ENCODE measurements around the gene TRIM33.

TRIM33 gene

DNA sequence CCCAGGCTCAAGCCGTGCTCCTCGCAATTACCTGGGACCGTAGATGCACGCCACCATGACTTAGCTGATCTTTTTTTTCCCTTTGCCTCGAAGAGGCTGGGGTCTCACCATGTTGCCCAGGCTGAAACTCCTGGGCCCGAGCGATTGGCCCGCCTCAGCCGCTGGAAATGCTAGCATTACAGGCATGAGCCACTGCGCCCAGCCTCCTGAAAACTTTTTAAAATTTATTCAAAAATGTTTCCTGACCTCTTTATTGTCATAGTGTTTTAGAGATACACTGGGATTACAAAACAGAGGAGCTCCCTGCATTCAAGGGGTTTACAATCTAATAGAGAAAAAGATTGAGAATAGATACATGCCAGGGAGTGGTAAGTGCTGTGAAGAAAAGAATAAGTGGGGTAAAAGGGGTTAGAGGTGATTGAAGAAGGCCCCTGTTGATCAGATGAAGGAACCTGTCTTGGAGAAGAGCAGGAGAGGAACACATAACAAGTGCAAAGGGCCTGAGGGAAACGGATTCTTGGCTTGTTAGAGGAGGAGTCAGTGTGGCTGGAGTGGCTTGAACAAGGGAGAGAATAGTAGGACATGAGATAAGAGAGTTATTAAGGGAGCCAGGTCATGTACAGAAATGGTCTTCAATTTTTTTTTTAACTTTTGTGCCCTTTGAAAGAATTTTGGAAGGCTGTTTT lies 1.7 kb upstream of the TRIM33 start:
- no peak overlapping the region for H3K4me3 ChIP-seq (ENCODE audit: low read length)
- no CpG with 5 or more reads among the region's 11 CpGs for WGBS (ENCODE audit: insufficient coverage, insufficient read length)
- H3K4me1 ChIP-seq (ENCODE audit: control insufficient read depth, insufficient read depth, low read length) = no peaks in the 10 kb centered on the region

DNA sequence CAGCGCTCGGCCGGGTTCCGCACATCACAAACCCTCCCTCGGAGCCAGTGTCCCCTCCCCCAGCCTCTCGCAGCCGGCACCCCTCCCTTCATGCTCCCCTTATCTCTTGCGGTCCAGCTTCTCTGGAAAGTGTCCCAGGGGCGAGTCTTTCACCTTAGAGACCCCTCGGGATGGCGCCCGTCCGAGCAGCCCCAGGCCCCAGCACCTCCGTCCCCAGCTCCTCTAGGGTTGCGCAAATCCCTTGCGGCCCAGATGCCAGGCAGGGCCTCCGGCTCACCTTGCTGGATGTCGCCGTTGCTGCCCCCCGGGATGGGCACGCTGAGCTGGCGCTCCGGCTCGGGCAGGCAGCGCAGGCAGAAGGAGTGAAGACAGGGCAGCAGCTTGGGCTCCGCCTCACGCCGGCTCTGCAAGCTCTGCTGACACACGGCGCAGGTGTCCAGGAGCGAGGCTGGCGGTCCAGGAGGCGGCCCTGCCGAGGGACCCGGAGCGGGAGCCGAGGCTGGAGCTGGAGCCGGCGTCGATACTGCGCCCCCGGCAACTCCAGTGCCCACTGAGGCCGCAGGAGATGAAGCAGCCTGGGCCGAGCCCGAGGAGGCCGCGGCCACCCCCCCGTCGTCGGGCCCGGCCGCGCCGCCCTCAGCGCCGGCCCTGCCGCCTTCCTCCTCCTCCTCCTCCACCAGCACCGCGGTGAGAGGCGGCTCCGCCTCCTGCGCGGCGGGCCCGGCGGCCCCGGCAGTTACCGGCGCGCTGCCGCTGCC lies 550 bp downstream of the TRIM33 start:
- Histone ChIP-seq H3K4me1 (ENCODE audit: control insufficient read depth, insufficient read depth, low read length) (no peaks in the 10 kb centered on the region; the same call in 1 of the 2 replicates), H3K9me3 (ENCODE audit: control insufficient read depth, insufficient read depth, low read length) (no peaks in the 10 kb centered on the region), H3K4me3 (ENCODE audit: low read length) (peak overlapping the region; percentile 90), H3K36me3 (ENCODE audit: control insufficient read depth, insufficient read depth, low read length) (no peaks in the 10 kb centered on the region), H3K27me3 (ENCODE audit: control insufficient read depth, insufficient read depth, low read length) (no peaks in the 10 kb centered on the region), H3K27ac (ENCODE audit: low read length) (no peak overlapping the region)
- no CpG with 5 or more reads among the region's 71 CpGs for WGBS (ENCODE audit: insufficient coverage, insufficient read length)
- DNase-seq (ENCODE audit: low read depth, low spot score) = no peak

More for the DNA sequence above, 1.7 kb upstream of the TRIM33 start:
- Histone ChIP-seq H3K27ac (ENCODE audit: low read length) (no peak overlapping the region), H3K36me3 (ENCODE audit: control insufficient read depth, insufficient read depth, low read length) (no peaks in the 10 kb centered on the region), H3K9me3 (ENCODE audit: control insufficient read depth, insufficient read depth, low read length) (no peaks in the 10 kb centered on the region), H3K27me3 (ENCODE audit: control insufficient read depth, insufficient read depth, low read length) (no peaks in the 10 kb centered on the region)
- no peak for DNase-seq (ENCODE audit: low read depth, low spot score)

- no peak for DNase-seq (ENCODE audit: low read depth, low spot score)
- no peaks in the 10 kb centered on the region for H3K27me3 ChIP-seq (ENCODE audit: control insufficient read depth, insufficient read depth, low read length)
- no peaks in the 10 kb centered on the region; the same call in 1 of the 2 replicates for H3K4me1 ChIP-seq (ENCODE audit: control insufficient read depth, insufficient read depth, low read length)
- H3K4me3 ChIP-seq (ENCODE audit: low read length) = peak overlapping the region; percentile 90; the same call in 1 of the 2 replicates
- WGBS (ENCODE audit: insufficient coverage, insufficient read length) = no CpG with 5 or more reads among the region's 9 CpGs
- H3K36me3 ChIP-seq (ENCODE audit: control insufficient read depth, insufficient read depth, low read length) = no peaks in the 10 kb centered on the region
- H3K27ac ChIP-seq (ENCODE audit: low read length) = no peak overlapping the region
- H3K9me3 ChIP-seq (ENCODE audit: control insufficient read depth, insufficient read depth, low read length) = no peaks in the 10 kb centered on the region
Measured at GRCh38 chr1:114509596-114510273, 1.3 kb downstream of the TRIM33 start.

DNA sequence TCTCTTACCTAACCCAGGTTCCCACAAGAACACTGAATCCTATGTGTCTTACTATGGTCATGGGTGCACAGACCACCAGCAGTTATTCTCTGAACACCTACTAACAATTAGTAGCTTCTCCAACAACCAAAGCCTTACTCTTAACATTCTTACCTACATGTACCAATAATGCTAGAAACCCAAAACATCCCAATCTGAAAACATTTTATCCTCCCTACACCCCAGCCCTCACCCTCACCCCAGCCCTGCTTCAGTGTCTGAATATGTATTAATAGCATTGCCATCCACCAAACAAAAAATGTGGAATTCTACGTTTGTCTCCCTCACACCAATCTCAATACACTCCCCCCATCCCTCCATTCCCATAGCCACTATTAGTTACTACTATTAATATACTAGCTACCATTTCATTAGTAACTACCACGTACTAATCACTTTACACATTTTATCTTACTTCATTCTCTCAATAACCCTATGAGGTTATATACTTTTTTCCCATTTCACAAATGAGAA lies 2.6 kb downstream of the TRIM33 start:
- Histone ChIP-seq H3K27me3 (ENCODE audit: control insufficient read depth, insufficient read depth, low read length) (no peaks in the 10 kb centered on the region), H3K9me3 (ENCODE audit: control insufficient read depth, insufficient read depth, low read length) (no peaks in the 10 kb centered on the region), H3K4me3 (ENCODE audit: low read length) (no peak overlapping the region), H3K4me1 (ENCODE audit: control insufficient read depth, insufficient read depth, low read length) (no peaks in the 10 kb centered on the region; the same call in 1 of the 2 replicates), H3K27ac (ENCODE audit: low read length) (no peak overlapping the region), H3K36me3 (ENCODE audit: control insufficient read depth, insufficient read depth, low read length) (no peaks in the 10 kb centered on the region)
- whole genome bisulfite sequencing (ENCODE audit: insufficient coverage, insufficient read length) = 100% methylated on average over 2 of the region's 2 CpGs
- DNase-seq (ENCODE audit: low read depth, low spot score) = no peak

GRCh38 chr1:114507513-114507912 lies 3.5 kb downstream of the TRIM33 start:
- Histone ChIP-seq H3K4me3 (ENCODE audit: low read length) (no peak overlapping the region), H3K27me3 (ENCODE audit: control insufficient read depth, insufficient read depth, low read length) (no peaks in the 10 kb centered on the region), H3K36me3 (ENCODE audit: control insufficient read depth, insufficient read depth, low read length) (no peaks in the 10 kb centered on the region), H3K4me1 (ENCODE audit: control insufficient read depth, insufficient read depth, low read length) (no peaks in the 10 kb centered on the region; the same call in 1 of the 2 replicates), H3K27ac (ENCODE audit: low read length) (no peak overlapping the region), H3K9me3 (ENCODE audit: control insufficient read depth, insufficient read depth, low read length) (no peaks in the 10 kb centered on the region)
- DNase-seq (ENCODE audit: low read depth, low spot score) = no peak
- WGBS (ENCODE audit: insufficient coverage, insufficient read length) = no CpG with 5 or more reads among the region's 3 CpGs

GRCh38 chr1:114505148-114505561 lies 5.8 kb downstream of the TRIM33 start:
- H3K36me3 ChIP-seq (ENCODE audit: control insufficient read depth, insufficient read depth, low read length) = no peaks in the 10 kb centered on the region
- no CpG with 5 or more reads among the region's 2 CpGs for WGBS (ENCODE audit: insufficient coverage, insufficient read length)
- no peaks in the 10 kb centered on the region for H3K9me3 ChIP-seq (ENCODE audit: control insufficient read depth, insufficient read depth, low read length)

DNA sequence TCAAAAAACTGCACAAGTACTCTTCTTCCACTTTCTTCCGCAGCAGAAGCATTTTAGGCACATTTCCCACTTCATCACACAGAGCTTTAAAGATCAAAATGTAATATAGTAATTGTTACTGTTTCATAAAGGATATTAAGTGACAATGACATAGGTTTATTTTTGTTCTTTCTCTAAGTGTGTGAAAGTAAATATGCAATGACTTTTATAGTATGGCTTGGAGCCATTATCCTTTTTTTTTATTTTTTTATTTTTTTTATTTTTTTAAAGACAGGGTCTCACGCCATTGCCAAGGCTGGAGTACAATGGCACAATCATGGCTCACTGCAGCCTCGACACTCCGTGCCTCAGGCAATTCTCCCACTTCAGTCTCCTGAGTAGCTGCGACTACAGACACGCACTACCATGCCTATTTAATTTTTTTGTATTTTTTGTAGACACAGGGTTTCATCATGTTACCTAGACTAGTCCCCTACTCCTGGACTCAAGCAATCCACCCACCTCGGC lies 7.0 kb downstream of the TRIM33 start:
- Histone ChIP-seq H3K4me3 (ENCODE audit: low read length) (no peak overlapping the region), H3K36me3 (ENCODE audit: control insufficient read depth, insufficient read depth, low read length) (no peaks in the 10 kb centered on the region), H3K4me1 (ENCODE audit: control insufficient read depth, insufficient read depth, low read length) (no peaks in the 10 kb centered on the region; the same call in 1 of the 2 replicates), H3K27ac (ENCODE audit: low read length) (no peak overlapping the region), H3K9me3 (ENCODE audit: control insufficient read depth, insufficient read depth, low read length) (no peaks in the 10 kb centered on the region), H3K27me3 (ENCODE audit: control insufficient read depth, insufficient read depth, low read length) (no peaks in the 10 kb centered on the region)
- no peak for DNase-seq (ENCODE audit: low read depth, low spot score)
- WGBS (ENCODE audit: insufficient coverage, insufficient read length) = no CpG with 5 or more reads among the region's 7 CpGs

More at GRCh38 chr1:114505148-114505561, 5.8 kb downstream of the TRIM33 start:
- H3K4me3 ChIP-seq (ENCODE audit: low read length) = no peak overlapping the region
- no peak for DNase-seq (ENCODE audit: low read depth, low spot score)
- H3K27me3 ChIP-seq (ENCODE audit: control insufficient read depth, insufficient read depth, low read length) = no peaks in the 10 kb centered on the region
- H3K4me1 ChIP-seq (ENCODE audit: control insufficient read depth, insufficient read depth, low read length) = no peaks in the 10 kb centered on the region; the same call in 1 of the 2 replicates
- H3K27ac ChIP-seq (ENCODE audit: low read length) = no peak overlapping the region

- no peaks in the 10 kb centered on the region for H3K27me3 ChIP-seq (ENCODE audit: control insufficient read depth, insufficient read depth, low read length)
- no peaks in the 10 kb centered on the region for H3K36me3 ChIP-seq (ENCODE audit: control insufficient read depth, insufficient read depth, low read length)
- H3K27ac ChIP-seq (ENCODE audit: low read length) = no peak overlapping the region
- H3K4me1 ChIP-seq (ENCODE audit: control insufficient read depth, insufficient read depth, low read length) = no peaks in the 10 kb centered on the region
- no peaks in the 10 kb centered on the region for H3K9me3 ChIP-seq (ENCODE audit: control insufficient read depth, insufficient read depth, low read length)
- no peak for DNase-seq (ENCODE audit: low read depth, low spot score)
- H3K4me3 ChIP-seq (ENCODE audit: low read length) = no peak overlapping the region
Measured at GRCh38 chr1:114502080-114502479, 8.9 kb downstream of the TRIM33 start.

GRCh38 chr1:114499478-114499877 lies 11.5 kb downstream of the TRIM33 start:
- no peaks in the 10 kb centered on the region for H3K9me3 ChIP-seq (ENCODE audit: control insufficient read depth, insufficient read depth, low read length)
- H3K4me1 ChIP-seq (ENCODE audit: control insufficient read depth, insufficient read depth, low read length) = no peaks in the 10 kb centered on the region
- H3K4me3 ChIP-seq (ENCODE audit: low read length) = no peak overlapping the region
- no peak for DNase-seq (ENCODE audit: low read depth, low spot score)
- H3K27ac ChIP-seq (ENCODE audit: low read length) = no peak overlapping the region
- H3K36me3 ChIP-seq (ENCODE audit: control insufficient read depth, insufficient read depth, low read length) = no peaks in the 10 kb centered on the region
- H3K27me3 ChIP-seq (ENCODE audit: control insufficient read depth, insufficient read depth, low read length) = no peaks in the 10 kb centered on the region

DNA sequence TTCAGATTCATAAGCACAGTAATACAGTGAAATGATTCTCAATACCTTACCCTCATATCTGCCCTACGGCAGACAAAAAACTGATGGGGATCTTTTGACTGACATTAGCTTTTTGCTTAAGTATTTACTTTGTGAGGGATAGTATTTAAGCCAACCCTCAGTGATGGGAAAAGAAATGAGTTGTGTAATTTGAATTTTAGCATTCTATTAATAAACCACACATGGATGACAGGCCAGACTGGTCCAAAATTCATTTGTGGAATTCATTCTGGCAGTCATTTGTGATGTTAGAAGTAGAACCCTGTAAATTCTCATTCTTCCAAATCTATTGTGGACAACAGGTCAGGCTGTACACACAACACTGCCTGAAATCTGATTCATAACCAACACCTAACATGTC lies 14.9 kb downstream of the TRIM33 start:
- no peak for DNase-seq (ENCODE audit: low read depth, low spot score)
- no peaks in the 10 kb centered on the region for H3K9me3 ChIP-seq (ENCODE audit: control insufficient read depth, insufficient read depth, low read length)
- no peak overlapping the region for H3K27ac ChIP-seq (ENCODE audit: low read length)
- no peak overlapping the region for H3K4me3 ChIP-seq (ENCODE audit: low read length)
- H3K27me3 ChIP-seq (ENCODE audit: control insufficient read depth, insufficient read depth, low read length) = no peaks in the 10 kb centered on the region
- H3K4me1 ChIP-seq (ENCODE audit: control insufficient read depth, insufficient read depth, low read length) = no peaks in the 10 kb centered on the region
- no CpG with 5 or more reads among the region's 1 CpG for WGBS (ENCODE audit: insufficient coverage, insufficient read length)
- no peaks in the 10 kb centered on the region for H3K36me3 ChIP-seq (ENCODE audit: control insufficient read depth, insufficient read depth, low read length)
